ACC112 (cell line): ENCODE data around the gene SEMA3F.
A peak's percentile ranks its signal among the peaks of the same experiment; 100 is the strongest.

Experiments
- H2AFZ ChIP-seq: fragments of 200-600 bp; sonication (generic); one replicate; pipeline ENCODE4 v1.6.0; 2017; ENCODE audit warnings: antibody characterized with exemption, low read length; ENCODE audit not compliant: unreplicated experiment
- H3K27ac ChIP-seq: fragments of 200-600 bp; sonication (generic); 2 replicates; pipeline ENCODE4 v1.5.1; 2014; ENCODE audit warnings: low read depth, mild to moderate bottlenecking, antibody characterized with exemption, low read length, moderate library complexity
- H3K27me3 ChIP-seq: fragments of 200-600 bp; sonication (generic); 2 replicates; pipeline ENCODE4 v1.6.1; 2014; ENCODE audit warnings: mild to moderate bottlenecking, antibody characterized with exemption, low read length, moderate library complexity, mixed read lengths; ENCODE audit not compliant: insufficient read depth
- H3K36me3 ChIP-seq: fragments of 200-600 bp; sonication (generic); 2 replicates; pipeline ENCODE4 v1.6.1; 2016; ENCODE audit warnings: mild to moderate bottlenecking, antibody characterized with exemption, low read length, moderate library complexity, mixed read lengths; ENCODE audit not compliant: insufficient read depth
- H3K4me1 ChIP-seq: fragments of 200-600 bp; sonication (generic); one replicate; pipeline ENCODE4 v1.6.1; 2016; ENCODE audit warnings: low read length, mixed read lengths; ENCODE audit not compliant: insufficient read depth, unreplicated experiment, control insufficient read depth
- H3K4me3 ChIP-seq: fragments of 200-600 bp; sonication (generic); 2 replicates; pipeline ENCODE4 v1.5.1; 2014; ENCODE audit warnings: mild to moderate bottlenecking, low read depth, low read length
- H3K79me2 ChIP-seq: fragments of 200-600 bp; sonication (generic); one replicate; pipeline ENCODE4 v1.6.0; 2016; ENCODE audit warnings: low read length; ENCODE audit not compliant: control insufficient read depth, unreplicated experiment, insufficient read depth

SEMA3F gene

DNA sequence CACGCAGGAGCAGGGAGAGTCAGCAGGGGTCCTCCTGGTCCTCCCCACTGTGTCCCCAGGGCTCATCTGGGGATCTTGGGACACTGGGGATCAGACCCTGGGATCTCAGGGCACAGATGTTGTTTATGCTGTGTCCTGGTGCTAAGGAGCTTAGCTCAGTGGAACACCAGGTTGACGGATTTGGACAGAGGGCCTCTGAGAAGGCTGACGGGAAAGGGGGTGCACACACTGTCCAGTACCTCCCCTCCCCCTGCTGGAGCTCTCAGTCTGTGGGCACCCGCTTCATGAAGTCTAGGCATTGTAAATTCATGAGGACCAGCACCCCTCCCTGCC lies 21.9 kb upstream of the SEMA3F start:
- no peaks in the 10 kb centered on the region for H3K79me2 ChIP-seq
- H2AFZ ChIP-seq: no peak overlapping the region
- H3K27me3 ChIP-seq: no peaks in the 10 kb centered on the region
- no peak overlapping the region for H3K4me3 ChIP-seq
- H3K27ac ChIP-seq: no peak overlapping the region
- H3K36me3 ChIP-seq: no peaks in the 10 kb centered on the region
- H3K4me1 ChIP-seq: peaks cover 11% of the 10 kb centered on the region

DNA sequence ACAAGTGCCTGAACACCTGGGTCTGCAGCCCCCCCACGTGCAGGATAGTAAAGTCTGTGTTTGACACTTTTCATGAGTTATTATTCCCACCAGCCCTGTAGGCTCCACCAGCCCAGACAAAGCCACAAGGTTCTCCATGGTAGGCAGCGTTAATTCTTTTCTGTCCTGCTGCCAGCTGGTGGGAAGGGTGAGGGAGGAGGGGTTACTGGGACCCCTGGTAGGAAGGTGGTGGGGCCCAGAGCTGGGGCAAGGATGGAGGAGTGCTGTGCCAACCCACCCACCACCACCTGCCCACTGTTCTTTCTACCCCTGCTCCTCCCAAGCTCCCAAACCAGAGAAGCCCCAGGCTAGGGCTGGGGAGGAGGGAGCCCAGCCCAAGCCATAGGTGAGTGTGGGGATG lies 20.8 kb upstream of the SEMA3F start:
- Histone ChIP-seq H3K27me3 (no peaks in the 10 kb centered on the region), H2AFZ (no peak overlapping the region), H3K36me3 (no peaks in the 10 kb centered on the region), H3K4me3 (no peak overlapping the region), H3K27ac (no peak overlapping the region), H3K79me2 (no peaks in the 10 kb centered on the region), H3K4me1 (peaks cover 23% of the 10 kb centered on the region)

DNA sequence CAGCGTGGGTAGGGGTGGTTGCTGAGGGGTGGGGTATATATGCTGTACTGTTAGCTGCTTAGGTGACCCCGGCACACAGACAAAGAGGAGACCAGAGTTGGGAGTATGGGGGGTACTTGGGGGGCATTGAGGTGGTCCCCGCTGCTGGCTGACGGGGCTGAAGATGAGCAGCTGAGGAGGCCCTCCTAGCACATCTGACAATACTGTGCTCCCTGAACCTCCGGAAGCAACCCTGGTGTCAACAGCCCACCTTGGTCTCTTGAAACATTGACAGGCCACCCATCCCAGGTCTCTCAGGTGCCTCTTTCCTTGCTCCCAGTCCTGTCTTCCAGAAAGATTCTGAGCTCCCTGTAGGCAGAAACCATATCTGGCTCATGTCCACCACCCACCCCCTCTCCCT lies 19.2 kb upstream of the SEMA3F start:
- Histone ChIP-seq H2AFZ (no peak overlapping the region), H3K79me2 (no peaks in the 10 kb centered on the region), H3K4me3 (no peak overlapping the region), H3K27me3 (no peaks in the 10 kb centered on the region), H3K27ac (no peak overlapping the region), H3K36me3 (no peaks in the 10 kb centered on the region), H3K4me1 (peaks cover 27% of the 10 kb centered on the region)

DNA sequence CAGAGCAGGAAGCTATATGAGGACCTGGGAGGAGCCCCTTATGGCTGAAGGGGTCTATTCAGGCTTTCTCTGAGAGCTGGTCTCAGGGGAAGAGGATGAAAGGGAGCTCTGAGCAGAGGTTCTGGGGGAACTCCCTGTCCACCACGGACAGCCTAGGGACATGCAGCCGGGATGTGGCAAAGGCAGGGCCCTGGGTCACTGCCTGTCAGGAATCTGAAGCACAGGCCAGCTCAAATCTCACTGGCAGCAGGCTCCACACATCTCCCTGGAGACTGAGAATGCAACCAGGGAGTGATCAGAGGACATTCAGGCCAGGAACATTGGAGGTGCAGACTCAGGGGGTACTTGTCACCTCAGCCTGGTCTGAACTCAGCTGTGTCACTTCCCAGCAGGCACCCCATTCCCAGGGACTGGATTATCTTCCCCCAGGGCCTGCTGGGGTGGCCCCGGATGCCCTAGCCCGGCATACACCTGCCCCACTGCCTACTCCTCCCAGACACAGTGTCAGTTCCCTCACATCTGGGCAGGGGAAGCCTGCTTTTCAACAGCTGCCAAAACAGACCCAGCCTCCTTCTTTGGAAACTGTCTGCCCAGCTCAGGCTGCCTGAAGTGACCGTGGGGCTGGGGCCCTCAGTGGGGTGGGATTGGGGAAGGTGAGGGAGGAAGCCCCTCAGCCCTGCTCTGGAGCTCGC lies 18.3 kb upstream of the SEMA3F start:
- Histone ChIP-seq H2AFZ (no peak overlapping the region), H3K79me2 (no peaks in the 10 kb centered on the region), H3K27me3 (no peaks in the 10 kb centered on the region), H3K4me3 (no peak overlapping the region), H3K27ac (no peak overlapping the region), H3K4me1 (peaks cover 27% of the 10 kb centered on the region), H3K36me3 (no peaks in the 10 kb centered on the region)

DNA sequence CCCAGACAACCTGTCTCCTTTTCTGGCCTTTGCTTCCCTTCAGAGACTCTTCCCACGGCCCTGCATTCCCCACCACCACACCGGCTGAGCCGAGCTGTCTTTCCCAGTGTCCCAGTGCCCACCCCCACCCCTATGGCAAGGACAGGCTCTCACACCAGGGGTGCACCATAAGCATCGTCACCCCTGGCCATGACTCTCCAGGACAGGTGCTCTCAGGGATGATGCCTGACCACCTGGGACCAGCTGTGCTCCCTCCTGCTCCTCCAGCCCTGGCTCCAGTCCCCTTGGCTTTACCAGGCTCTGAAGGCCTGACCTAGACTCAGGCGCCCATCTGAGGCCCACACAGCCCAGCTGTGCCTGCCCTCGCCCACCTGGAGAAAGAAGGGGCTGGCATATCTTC lies 17.6 kb upstream of the SEMA3F start:
- no peaks in the 10 kb centered on the region for H3K79me2 ChIP-seq
- H3K27me3 ChIP-seq: no peaks in the 10 kb centered on the region
- H3K4me3 ChIP-seq: no peak overlapping the region
- H2AFZ ChIP-seq: no peak overlapping the region
- no peak overlapping the region for H3K27ac ChIP-seq
- no peaks in the 10 kb centered on the region for H3K36me3 ChIP-seq
- H3K4me1 ChIP-seq: peaks cover 27% of the 10 kb centered on the region

DNA sequence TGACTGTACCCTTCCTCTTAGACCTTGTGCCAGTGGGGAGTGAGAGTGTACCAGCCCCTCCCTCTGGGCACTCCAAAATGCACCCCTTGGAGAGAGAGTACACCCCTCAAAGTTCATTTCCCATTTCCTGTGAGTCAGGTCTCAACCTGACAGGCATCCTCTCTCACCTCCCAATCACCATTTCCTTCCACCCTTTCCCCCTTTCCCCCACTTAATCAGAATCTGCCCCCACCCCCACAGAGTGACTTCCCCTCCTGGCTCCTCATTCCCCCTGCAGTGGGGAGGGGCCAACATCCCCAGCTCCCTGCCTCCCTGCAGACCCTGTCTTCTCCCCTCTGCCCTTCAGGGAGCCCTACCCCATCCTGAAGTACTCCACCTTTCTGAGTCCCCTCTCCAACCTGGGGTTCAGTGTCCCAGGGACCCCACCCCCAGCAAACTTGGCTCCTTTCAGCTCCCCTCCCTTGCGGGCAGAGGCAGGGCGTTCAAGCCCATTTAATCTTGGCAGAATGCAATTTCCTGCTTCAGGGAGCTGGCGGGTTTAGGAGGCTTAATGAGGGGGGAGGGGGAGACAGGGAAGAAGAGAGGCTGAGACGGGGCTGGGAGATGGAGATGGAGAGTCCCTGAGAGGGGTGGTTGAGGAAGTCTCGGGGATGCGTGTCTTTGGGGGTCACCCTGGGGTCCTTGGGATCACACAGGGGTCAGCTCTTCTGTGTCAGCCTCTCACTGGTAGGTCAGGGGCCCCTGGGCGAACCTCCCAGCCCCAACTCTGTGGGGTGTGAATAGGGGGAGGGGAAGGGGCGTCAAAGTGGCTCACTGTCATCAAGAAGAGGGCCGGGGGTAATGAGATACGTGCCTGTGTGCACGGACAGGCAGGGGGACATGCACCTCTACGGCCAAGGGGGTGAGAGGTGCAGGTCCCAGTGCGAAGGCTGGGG lies 16.6 kb upstream of the SEMA3F start:
- Histone ChIP-seq H3K27me3 (no peaks in the 10 kb centered on the region), H3K4me3 (no peak overlapping the region), H3K4me1 (peaks cover 27% of the 10 kb centered on the region), H3K27ac (no peak overlapping the region), H2AFZ (peak overlapping the region; percentile 13), H3K36me3 (no peaks in the 10 kb centered on the region), H3K79me2 (no peaks in the 10 kb centered on the region)

DNA sequence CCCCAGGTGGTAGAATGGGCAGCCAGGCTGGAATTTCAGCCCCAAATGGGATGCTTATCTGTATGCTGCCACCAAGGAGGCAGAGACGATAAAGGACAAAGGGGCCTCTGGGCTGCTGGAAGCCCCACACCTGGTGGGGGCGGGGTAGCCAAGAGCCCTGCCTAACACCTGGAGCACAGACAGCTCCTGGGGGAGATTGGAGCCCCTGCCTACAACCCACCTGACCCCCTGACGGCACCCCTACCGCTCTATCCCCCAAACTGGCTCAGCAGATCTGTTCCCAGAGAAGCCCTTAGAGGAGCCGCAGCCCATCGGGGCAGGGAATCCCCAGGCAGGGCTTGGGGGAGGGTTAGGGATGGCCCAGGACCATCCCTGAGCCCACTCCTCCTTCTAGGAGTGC lies 15.8 kb upstream of the SEMA3F start:
- peaks cover 27% of the 10 kb centered on the region for H3K4me1 ChIP-seq
- H2AFZ ChIP-seq: no peak overlapping the region
- no peaks in the 10 kb centered on the region for H3K79me2 ChIP-seq
- H3K36me3 ChIP-seq: no peaks in the 10 kb centered on the region
- H3K27ac ChIP-seq: no peak overlapping the region
- no peaks in the 10 kb centered on the region for H3K27me3 ChIP-seq
- H3K4me3 ChIP-seq: no peak overlapping the region

DNA sequence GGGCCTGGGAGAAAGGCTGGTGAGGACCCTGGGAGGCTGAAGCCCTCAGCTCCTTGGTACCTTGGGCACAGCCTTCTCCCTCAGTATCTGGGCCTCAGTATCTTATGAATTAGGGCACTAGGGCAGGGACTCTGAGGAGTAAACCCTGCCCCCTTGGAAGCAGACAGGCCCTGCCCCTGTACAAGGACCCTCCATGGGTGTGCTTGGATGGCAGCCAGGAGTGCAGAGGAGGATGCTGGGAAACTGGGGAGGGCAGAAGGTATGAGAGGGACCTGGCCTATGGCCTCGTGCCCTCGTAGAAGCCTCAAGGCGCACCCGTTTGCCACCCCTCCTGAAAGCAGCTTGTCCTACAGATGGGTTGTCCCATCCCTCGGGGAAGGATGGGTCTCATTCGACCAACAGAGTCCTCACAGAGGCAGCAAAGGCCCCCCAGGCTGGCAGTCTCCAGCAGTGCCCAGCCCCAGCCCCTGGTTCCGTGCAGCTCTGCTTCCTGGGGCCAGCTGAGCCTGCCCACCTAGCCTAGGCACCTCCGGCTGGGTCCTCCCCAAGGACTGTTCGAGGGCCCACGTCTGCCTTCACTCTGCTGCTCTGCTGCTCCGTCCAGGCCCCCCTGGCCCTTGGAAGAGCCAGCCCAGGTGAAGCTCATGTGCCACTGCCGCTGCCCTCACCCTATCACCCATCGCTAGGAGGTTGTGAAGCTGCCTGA lies 15.3 kb upstream of the SEMA3F start:
- Histone ChIP-seq H2AFZ (no peak overlapping the region), H3K27ac (no peak overlapping the region), H3K27me3 (no peaks in the 10 kb centered on the region)

DNA sequence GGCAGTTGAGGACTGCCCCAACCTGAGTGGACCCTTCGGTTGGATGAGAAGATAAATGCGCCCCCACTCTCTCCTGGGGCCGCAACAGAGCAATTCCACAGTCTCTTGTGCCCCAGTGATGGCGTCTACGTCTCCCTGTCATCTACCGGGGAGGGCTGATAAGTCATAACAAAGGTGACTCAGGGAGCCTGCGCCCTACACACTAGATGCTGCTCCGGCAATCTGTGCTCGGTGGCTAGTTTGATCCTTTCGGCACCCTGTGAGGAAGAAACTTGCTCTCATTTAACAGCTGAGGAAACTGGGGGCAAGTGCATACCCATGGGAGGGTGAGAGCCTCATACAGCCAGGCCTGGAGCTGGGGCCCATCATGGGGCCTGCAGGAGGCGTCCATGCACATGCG lies 14.1 kb upstream of the SEMA3F start:
- Histone ChIP-seq H3K79me2 (no peaks in the 10 kb centered on the region), H2AFZ (no peak overlapping the region), H3K4me1 (peaks cover 27% of the 10 kb centered on the region), H3K27me3 (no peaks in the 10 kb centered on the region), H3K4me3 (no peak overlapping the region), H3K36me3 (no peaks in the 10 kb centered on the region), H3K27ac (no peak overlapping the region)

More for the DNA sequence above, 15.3 kb upstream of the SEMA3F start:
- Histone ChIP-seq H3K79me2 (no peaks in the 10 kb centered on the region), H3K4me1 (peaks cover 27% of the 10 kb centered on the region), H3K36me3 (no peaks in the 10 kb centered on the region), H3K4me3 (no peak overlapping the region)

DNA sequence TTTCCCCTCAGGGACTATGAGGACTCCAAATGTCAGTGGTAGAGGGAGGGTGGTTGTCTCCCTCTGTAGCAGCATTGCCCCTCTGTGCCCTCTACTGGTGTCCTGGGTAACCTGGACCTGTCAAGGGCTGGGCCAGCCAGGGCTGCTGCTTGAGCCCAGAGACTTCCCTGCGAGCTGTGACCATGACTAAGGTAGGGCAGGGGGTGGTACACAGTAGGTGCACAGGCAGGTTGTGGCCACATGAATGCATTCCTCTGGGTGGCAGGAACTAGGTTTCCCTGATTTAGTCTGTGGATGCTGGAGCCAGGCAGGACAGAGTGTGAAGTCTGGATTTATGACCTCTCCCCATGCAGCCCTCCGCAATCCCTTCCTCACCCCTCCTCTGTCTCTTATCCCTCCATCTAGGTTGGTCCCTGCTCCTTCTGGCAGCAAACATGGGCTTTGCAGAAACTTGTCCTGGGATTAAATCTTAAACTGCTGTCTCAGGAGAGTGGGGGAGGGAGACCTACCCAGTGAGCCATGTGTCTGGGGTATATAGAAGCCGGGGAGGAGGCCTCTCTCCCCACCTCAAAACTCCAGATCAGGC lies 8.7 kb upstream of the SEMA3F start:
- no peaks in the 10 kb centered on the region for H3K36me3 ChIP-seq
- no peak overlapping the region for H3K27ac ChIP-seq
- no peaks in the 10 kb centered on the region for H3K4me1 ChIP-seq
- H3K27me3 ChIP-seq: no peaks in the 10 kb centered on the region
- no peak overlapping the region for H3K4me3 ChIP-seq
- no peaks in the 10 kb centered on the region for H3K79me2 ChIP-seq
- H2AFZ ChIP-seq: no peak overlapping the region
